ENCODE measurements around the gene ATP11C. TPM values are rescaled to one million over a fixed set of nuclear protein-coding genes. Genes with fewer than 3 reads are reported as not detected.

ATP11C gene
- total RNA-seq, 1 experiment from 2014 or later, result 102 TPM

DNA sequence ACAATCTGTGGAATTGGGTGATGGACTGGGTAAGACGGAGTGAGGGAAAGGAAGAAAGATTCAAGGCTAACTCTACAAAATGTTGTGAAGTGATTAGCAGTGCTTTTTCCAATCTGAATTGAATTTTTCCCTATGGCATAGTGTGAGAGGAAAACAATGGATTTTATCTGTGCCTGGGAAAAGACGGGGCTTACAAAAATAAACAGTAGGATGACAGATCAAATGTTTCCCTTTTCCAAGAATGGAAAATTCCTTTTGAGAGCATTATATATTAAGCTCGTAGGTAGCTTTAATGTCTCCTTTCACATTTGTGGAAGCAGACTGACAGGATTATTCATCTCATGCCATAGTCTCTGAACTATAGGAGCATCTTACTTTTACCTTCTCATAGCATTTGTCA lies 27.8 kb downstream of the ATP11C start:
- Histone ChIP-seq H3K27me3 (ENCODE audit: control insufficient read depth, insufficient read depth, low read length) (no peaks in the 10 kb centered on the region), H3K36me3 (replicated peaks; ENCODE audit: control insufficient read depth, insufficient read depth, low read length) (no peaks in the 10 kb centered on the region), H3K4me3 (ENCODE audit: insufficient read depth, low read depth, low read length) (no peak overlapping the region)
- DNase-seq, result no peak

GRCh38 chrX:139903210-139903609 lies 29.6 kb downstream of the ATP11C start:
- Histone ChIP-seq H3K27me3 (ENCODE audit: control insufficient read depth, insufficient read depth, low read length) (no peaks in the 10 kb centered on the region), H3K36me3 (replicated peaks; ENCODE audit: control insufficient read depth, insufficient read depth, low read length) (no peaks in the 10 kb centered on the region), H3K4me3 (ENCODE audit: insufficient read depth, low read depth, low read length) (no peak overlapping the region)
- DNase-seq, result no peak

- no peaks in the 10 kb centered on the region for H3K27me3 ChIP-seq (ENCODE audit: control insufficient read depth, insufficient read depth, low read length)
- no peak overlapping the region for H3K4me3 ChIP-seq (ENCODE audit: insufficient read depth, low read depth, low read length)
- no peak for DNase-seq
- H3K36me3 ChIP-seq (replicated peaks; ENCODE audit: control insufficient read depth, insufficient read depth, low read length), result no peaks in the 10 kb centered on the region
Measured at GRCh38 chrX:139902559-139902958, 30.3 kb downstream of the ATP11C start.

- Histone ChIP-seq H3K4me3 (ENCODE audit: insufficient read depth, low read depth, low read length) (no peak overlapping the region), H3K36me3 (replicated peaks; ENCODE audit: control insufficient read depth, insufficient read depth, low read length) (no peaks in the 10 kb centered on the region), H3K27me3 (ENCODE audit: control insufficient read depth, insufficient read depth, low read length) (no peaks in the 10 kb centered on the region)
- no peak for DNase-seq
Measured at GRCh38 chrX:139898334-139898733, 34.5 kb downstream of the ATP11C start.

DNA sequence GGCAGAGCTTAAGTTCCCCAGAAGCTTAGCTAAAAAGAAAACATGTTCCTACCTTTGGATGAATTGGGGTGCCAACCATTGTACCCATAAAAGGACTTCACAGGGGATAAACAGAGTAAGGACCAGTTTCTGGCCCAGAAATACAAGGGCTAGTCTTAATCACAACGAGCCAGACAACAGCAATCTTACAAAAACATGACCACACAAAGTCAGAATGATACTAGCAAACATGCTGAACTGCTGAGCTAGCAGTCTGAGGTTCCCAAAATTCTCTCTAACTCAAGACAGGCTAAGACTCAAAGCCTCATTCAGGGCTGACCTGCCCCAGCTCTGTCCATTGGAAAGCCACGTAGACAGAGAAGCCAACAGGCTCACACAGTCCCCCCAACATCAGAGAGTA lies 40.3 kb downstream of the ATP11C start:
- no peak for DNase-seq
- Histone ChIP-seq H3K27me3 (ENCODE audit: control insufficient read depth, insufficient read depth, low read length) (no peaks in the 10 kb centered on the region), H3K4me3 (ENCODE audit: insufficient read depth, low read depth, low read length) (no peak overlapping the region), H3K36me3 (replicated peaks; ENCODE audit: control insufficient read depth, insufficient read depth, low read length) (no peaks in the 10 kb centered on the region)

GRCh38 chrX:139890991-139891700 lies 41.7 kb downstream of the ATP11C start:
- H3K36me3 ChIP-seq (replicated peaks; ENCODE audit: control insufficient read depth, insufficient read depth, low read length), result no peaks in the 10 kb centered on the region
- no peaks in the 10 kb centered on the region for H3K27me3 ChIP-seq (ENCODE audit: control insufficient read depth, insufficient read depth, low read length)
- no peak overlapping the region for H3K4me3 ChIP-seq (ENCODE audit: insufficient read depth, low read depth, low read length)
- DNase-seq, result no peak

- Histone ChIP-seq H3K27me3 (ENCODE audit: control insufficient read depth, insufficient read depth, low read length) (no peaks in the 10 kb centered on the region), H3K4me3 (ENCODE audit: insufficient read depth, low read depth, low read length) (no peak overlapping the region), H3K36me3 (replicated peaks; ENCODE audit: control insufficient read depth, insufficient read depth, low read length) (no peaks in the 10 kb centered on the region)
- DNase-seq, result no peak
Measured at GRCh38 chrX:139889760-139890159, 43.1 kb downstream of the ATP11C start.

DNA sequence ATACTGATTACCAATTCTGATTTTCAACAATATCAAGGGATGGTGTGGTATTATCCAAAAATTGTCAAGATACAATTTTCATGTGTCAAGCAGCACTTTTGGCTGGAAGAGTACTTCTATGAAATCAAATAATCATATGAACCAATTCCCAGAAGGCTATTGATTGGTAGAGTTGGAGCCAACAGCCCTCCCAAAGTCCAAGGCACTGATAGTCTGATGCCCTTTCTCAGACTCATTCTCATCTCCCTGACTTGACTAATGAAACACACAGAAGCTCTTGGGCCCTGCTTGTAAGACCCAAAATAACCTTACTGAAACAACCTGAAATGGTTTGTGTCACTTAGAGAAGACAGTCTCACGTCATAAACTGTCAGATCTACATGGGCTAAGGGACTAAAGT lies 48.9 kb downstream of the ATP11C start:
- H3K27me3 ChIP-seq (ENCODE audit: control insufficient read depth, insufficient read depth, low read length), result no peaks in the 10 kb centered on the region
- no peak overlapping the region for H3K4me3 ChIP-seq (ENCODE audit: insufficient read depth, low read depth, low read length)
- H3K36me3 ChIP-seq (replicated peaks; ENCODE audit: control insufficient read depth, insufficient read depth, low read length), result no peaks in the 10 kb centered on the region
- DNase-seq, result no peak

- no peak overlapping the region for H3K4me3 ChIP-seq (ENCODE audit: insufficient read depth, low read depth, low read length)
- DNase-seq, result no peak
- H3K36me3 ChIP-seq (replicated peaks; ENCODE audit: control insufficient read depth, insufficient read depth, low read length), result no peaks in the 10 kb centered on the region
- no peaks in the 10 kb centered on the region for H3K27me3 ChIP-seq (ENCODE audit: control insufficient read depth, insufficient read depth, low read length)
Measured at GRCh38 chrX:139882299-139882698, 50.6 kb downstream of the ATP11C start.

DNA sequence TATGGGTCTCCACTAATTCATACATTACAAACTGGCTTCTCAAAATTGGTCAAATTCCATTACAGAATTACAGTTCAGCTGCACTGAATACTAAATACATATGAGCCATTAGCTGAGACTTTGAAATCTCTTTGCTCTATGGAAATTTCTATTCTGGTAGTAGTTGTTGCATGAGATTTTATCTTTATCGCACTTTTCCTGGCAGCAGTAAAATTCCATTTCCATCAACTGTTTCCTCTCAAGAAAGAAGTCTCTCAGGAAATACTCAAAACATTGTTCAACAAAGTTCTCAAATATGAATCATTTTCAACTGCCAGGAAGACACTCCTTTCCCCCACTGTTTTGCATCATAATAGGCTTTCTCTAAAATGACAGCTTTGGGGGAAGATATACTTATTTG lies 51.3 kb downstream of the ATP11C start:
- DNase-seq, result no peak

DNA sequence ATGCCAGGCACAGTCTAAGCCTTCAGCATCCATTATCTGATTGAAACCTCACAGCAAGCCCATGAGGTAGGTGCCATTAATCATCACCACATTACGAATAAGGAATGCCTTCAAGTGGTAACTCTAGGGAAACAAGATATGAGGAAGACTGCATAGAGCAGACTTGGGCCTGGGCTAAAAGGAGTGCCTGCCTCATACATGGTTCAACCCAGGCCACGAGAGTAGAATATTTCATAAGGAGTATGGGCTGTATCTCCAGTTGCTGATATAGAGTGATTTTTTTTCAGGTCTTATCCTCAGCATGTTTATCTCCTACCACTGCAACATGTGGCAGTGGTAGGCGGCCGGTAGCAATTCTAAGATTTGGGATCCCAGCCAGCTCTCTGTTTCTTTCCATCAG lies 51.7 kb downstream of the ATP11C start:
- no peak for DNase-seq
- H3K27me3 ChIP-seq (ENCODE audit: control insufficient read depth, insufficient read depth, low read length), result no peaks in the 10 kb centered on the region
- H3K36me3 ChIP-seq (replicated peaks; ENCODE audit: control insufficient read depth, insufficient read depth, low read length), result no peaks in the 10 kb centered on the region; the same call in 1 of the 2 replicates
- no peak overlapping the region for H3K4me3 ChIP-seq (ENCODE audit: insufficient read depth, low read depth, low read length)

More for the DNA sequence above, 51.3 kb downstream of the ATP11C start:
- H3K36me3 ChIP-seq (replicated peaks; ENCODE audit: control insufficient read depth, insufficient read depth, low read length), result no peaks in the 10 kb centered on the region; the same call in 1 of the 2 replicates
- no peak overlapping the region for H3K4me3 ChIP-seq (ENCODE audit: insufficient read depth, low read depth, low read length)
- no peaks in the 10 kb centered on the region for H3K27me3 ChIP-seq (ENCODE audit: control insufficient read depth, insufficient read depth, low read length)

- Histone ChIP-seq H3K27me3 (ENCODE audit: control insufficient read depth, insufficient read depth, low read length) (no peaks in the 10 kb centered on the region), H3K4me3 (ENCODE audit: insufficient read depth, low read depth, low read length) (no peak overlapping the region), H3K36me3 (replicated peaks; ENCODE audit: control insufficient read depth, insufficient read depth, low read length) (no peaks in the 10 kb centered on the region; the same call in 1 of the 2 replicates)
- DNase-seq, result no peak
Measured at GRCh38 chrX:139877710-139878414, 55.0 kb downstream of the ATP11C start.

- H3K27me3 ChIP-seq (ENCODE audit: control insufficient read depth, insufficient read depth, low read length), result no peaks in the 10 kb centered on the region
- no peaks in the 10 kb centered on the region; the same call in 1 of the 2 replicates for H3K36me3 ChIP-seq (replicated peaks; ENCODE audit: control insufficient read depth, insufficient read depth, low read length)
- H3K4me3 ChIP-seq (ENCODE audit: insufficient read depth, low read depth, low read length), result no peak overlapping the region
- no peak for DNase-seq
Measured at GRCh38 chrX:139875841-139876240, 57.0 kb downstream of the ATP11C start.

DNA sequence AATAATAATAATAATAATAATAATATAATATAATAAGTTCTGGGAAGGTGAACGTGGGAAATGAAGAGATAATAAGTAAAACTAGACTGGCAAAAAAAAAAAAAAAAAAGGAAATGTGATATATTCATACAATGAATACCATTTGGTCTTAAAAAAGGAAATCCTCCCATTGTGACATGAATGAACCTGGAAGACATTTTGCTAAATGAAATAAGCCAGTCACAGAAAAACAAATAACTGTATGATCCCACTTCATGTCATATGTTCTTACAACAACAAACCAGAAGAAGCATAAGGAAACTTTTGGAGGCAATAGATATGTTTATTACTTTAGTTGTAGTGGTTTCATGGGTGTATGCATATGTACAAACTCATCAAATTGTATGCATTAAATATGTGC lies 63.1 kb downstream of the ATP11C start:
- Histone ChIP-seq H3K27me3 (ENCODE audit: control insufficient read depth, insufficient read depth, low read length) (no peaks in the 10 kb centered on the region), H3K36me3 (replicated peaks; ENCODE audit: control insufficient read depth, insufficient read depth, low read length) (no peaks in the 10 kb centered on the region), H3K4me3 (ENCODE audit: insufficient read depth, low read depth, low read length) (no peak overlapping the region)
- DNase-seq, result no peak

GRCh38 chrX:139864640-139865039 lies 68.2 kb downstream of the ATP11C start:
- no peak overlapping the region for H3K4me3 ChIP-seq (ENCODE audit: insufficient read depth, low read depth, low read length)
- no peaks in the 10 kb centered on the region for H3K36me3 ChIP-seq (replicated peaks; ENCODE audit: control insufficient read depth, insufficient read depth, low read length)
- no peak for DNase-seq
- H3K27me3 ChIP-seq (ENCODE audit: control insufficient read depth, insufficient read depth, low read length), result no peaks in the 10 kb centered on the region

Measured in H7 (cell line).